Skin of body (tissue), 3 donors: Measurements from ENCODE around the gene UROS. TPM values are rescaled to one million over a fixed set of nuclear protein-coding genes. Genes with fewer than 3 reads are reported as not detected.

Experiments used
- DNase-seq: peaks from one replicate; lab custom pipeline; 2025; lab: John Stamatoyannopoulos, UW
- small RNA-seq: library from RNA; depleted of rRNA; stranded (forward); fragments of <200 nt; gene quantifications from one replicate; pipeline ENCODE3, GENCODE V24; 2014; ENCODE audit warnings: low replicate concordance
- total RNA-seq: library from RNA; depleted of rRNA; stranded (reverse); fragments of >200 nt; gene quantifications from one replicate; pipeline ENCODE4 v1.2.3, GENCODE V29; 2014

UROS gene
- total RNA-seq, 1 donor from 2014 or later: 28.8 TPM

- no peak for DNase-seq
Observed at GRCh38 chr10:125762692-125763648, 60.1 kb downstream of the UROS start.

- no peak for DNase-seq
Observed at GRCh38 chr10:125761961-125762360, 61.1 kb downstream of the UROS start.

- no peak for DNase-seq
Observed at GRCh38 chr10:125757742-125758141, 65.3 kb downstream of the UROS start.

- no peak for DNase-seq
Observed at GRCh38 chr10:125756853-125757487, 66.1 kb downstream of the UROS start.

GRCh38 chr10:125756196-125756595, 66.9 kb downstream of the UROS start:
- DNase-seq: no peak

- no peak for DNase-seq
Observed at GRCh38 chr10:125747417-125747816, 75.6 kb downstream of the UROS start.

- DNase-seq: no peak
Observed at GRCh38 chr10:125744909-125745308, 78.1 kb downstream of the UROS start.

GRCh38 chr10:125742465-125742864, 80.6 kb downstream of the UROS start:
- DNase-seq: no peak

GRCh38 chr10:125739994-125740679, 82.9 kb downstream of the UROS start:
- DNase-seq: no peak

Small RNA genes lying within 50 kb of the gene (small RNA-seq; reads per million reads assigned to genes)
- not detected for gene MIR4484
- gene RF00017: not detected

Other genes with a start within 250 kb of the UROS start
- gene TEX36, start 140.1 kb downstream of the UROS start, total RNA-seq: not detected
- gene EDRF1, start 103.5 kb downstream of the UROS start, total RNA-seq: 32.2 TPM
- gene MMP21, start 47.4 kb downstream of the UROS start, total RNA-seq: 0.20 TPM
- gene BCCIP, start 288 bp upstream of the UROS start, total RNA-seq: 33.4 TPM
- gene DHX32, start 58.0 kb upstream of the UROS start, total RNA-seq: 25.0 TPM
- 3.1 TPM for gene FANK1, start 73.3 kb upstream of the UROS start, total RNA-seq